Neuronal stem cell (in vitro differentiated cells): ENCODE measurements around the gene KRT75.
"Not testable (repeated sequence)": the region's sequence is repeated elsewhere in the genome, so short reads cannot be mapped to it uniquely, and the experiment has no call there.

Experiments
- DNase-seq: peaks from one replicate; pipeline ENCODE4 v3.0.0-alpha.2; 2013; ENCODE audit warnings: low spot score
- H2AFZ ChIP-seq: one replicate; pipeline ENCODE4 v1.6.1; 2013; ENCODE audit warnings: mild to moderate bottlenecking, low read length, inconsistent platforms
- H2AK5ac ChIP-seq: 2 replicates; pipeline ENCODE4 v1.6.1; 2013; ENCODE audit warnings: low read depth, mild to moderate bottlenecking, inconsistent platforms, low read length, moderate library complexity, mixed read lengths
- H2BK120ac ChIP-seq: 2 replicates; pipeline ENCODE4 v1.6.1; 2013; ENCODE audit warnings: low read depth, mild to moderate bottlenecking, inconsistent platforms, low read length, moderate library complexity, mixed read lengths
- H2BK12ac ChIP-seq: one replicate; pipeline ENCODE4 v1.6.1; 2013; ENCODE audit warnings: low read length, inconsistent platforms
- H2BK15ac ChIP-seq: 2 replicates; pipeline ENCODE4 v1.6.1; 2013; ENCODE audit warnings: mild to moderate bottlenecking, low read length, inconsistent platforms, mixed read lengths
- H2BK5ac ChIP-seq: one replicate; pipeline ENCODE4 v1.6.1; 2013; ENCODE audit warnings: inconsistent platforms, mild to moderate bottlenecking, low read length, moderate library complexity
- H3K14ac ChIP-seq: one replicate; pipeline ENCODE4 v1.6.1; 2013; ENCODE audit warnings: low read length, inconsistent platforms
- H3K18ac ChIP-seq: 2 replicates; pipeline ENCODE4 v1.6.1; 2013; ENCODE audit warnings: low read length, inconsistent platforms
- H3K23ac ChIP-seq: 2 replicates; pipeline ENCODE4 v1.6.1; 2013; ENCODE audit warnings: low read depth, mild to moderate bottlenecking, mixed read lengths, low read length, inconsistent platforms; ENCODE audit not compliant: poor library complexity
- H3K27ac ChIP-seq: replicated peaks from 3 replicates; pipeline ENCODE4 v1.5.1; 2013; ENCODE audit warnings: low read length, inconsistent platforms
- H3K27me3 ChIP-seq, 3 experiments: 2 replicates each; pipeline ENCODE4 v1.6.1; 2013; ENCODE audit warnings: low read length in 3 of 3, mild to moderate bottlenecking in 2 of 3, inconsistent platforms in 1 of 3, low read depth in 1 of 3, mixed read lengths in 1 of 3, moderate library complexity in 1 of 3; ENCODE audit not compliant: control insufficient read depth in 3 of 3, insufficient read depth in 3 of 3
- H3K36me3 ChIP-seq, 2 donors: replicated peaks in 1 of 2; 2 replicates each; pipeline ENCODE4 v1.6.1; 2013; ENCODE audit warnings: low read length in 2 of 2; ENCODE audit not compliant: control insufficient read depth in 2 of 2, insufficient read depth in 2 of 2
- H3K4ac ChIP-seq: 2 replicates; pipeline ENCODE4 v1.6.1; 2013; ENCODE audit warnings: inconsistent platforms, mild to moderate bottlenecking, low read length, moderate library complexity
- H3K4me1 ChIP-seq, 2 donors: 1 replicate in 1 of 2; 2 replicates in 1 of 2; pipeline ENCODE4 v1.6.1; 2013; ENCODE audit warnings: low read length in 2 of 2, low read depth in 1 of 2; ENCODE audit not compliant: control insufficient read depth in 2 of 2, insufficient read depth in 1 of 2
- H3K4me2 ChIP-seq: one replicate; pipeline ENCODE4 v1.6.1; 2013; ENCODE audit warnings: mild to moderate bottlenecking, low read length, inconsistent platforms; ENCODE audit not compliant: insufficient read depth, poor library complexity, severe bottlenecking
- H3K4me3 ChIP-seq, 2 donors: 2 replicates each; pipeline ENCODE4 v1.5.1; 2013; ENCODE audit warnings: low read length in 2 of 2, mild to moderate bottlenecking in 2 of 2, inconsistent platforms in 1 of 2, moderate library complexity in 1 of 2
- H3K79me1 ChIP-seq: one replicate; pipeline ENCODE4 v1.6.1; 2013; ENCODE audit warnings: low read depth, mild to moderate bottlenecking, inconsistent platforms, low read length, moderate library complexity
- H3K9ac ChIP-seq: one replicate; pipeline ENCODE4 v1.6.1; 2013; ENCODE audit warnings: mild to moderate bottlenecking, low read depth, low read length, inconsistent platforms; ENCODE audit not compliant: poor library complexity
- H3K9me3 ChIP-seq, 2 donors: replicated peaks in 1 of 2; 2 replicates each; pipeline versions ENCODE3 to v1.6.1; 2013; ENCODE audit warnings: low read length in 2 of 2, mild to moderate bottlenecking in 2 of 2, inconsistent platforms in 1 of 2, low read depth in 1 of 2, mixed read lengths in 1 of 2, moderate library complexity in 1 of 2; ENCODE audit not compliant: control insufficient read depth in 2 of 2, insufficient read depth in 1 of 2
- H4K8ac ChIP-seq: one replicate; pipeline ENCODE4 v1.6.1; 2013; ENCODE audit warnings: low read depth, mild to moderate bottlenecking, inconsistent platforms, low read length, moderate library complexity
- H4K91ac ChIP-seq: one replicate; pipeline ENCODE4 v1.6.1; 2013; ENCODE audit warnings: low read length, low read depth, mild to moderate bottlenecking, inconsistent platforms; ENCODE audit not compliant: poor library complexity
- WGBS, 2 donors: extraction: QIAGEN DNeasy Blood & Tissue Kit; methylation state at CpG; one replicate each; pipeline ENCODE4 v1.1.7; 2013; ENCODE audit warnings: missing lambda C conversion rate in 2 of 2, mixed read lengths in 1 of 2; ENCODE audit not compliant: insufficient read length in 2 of 2, insufficient replicate concordance in 1 of 2; ENCODE audit errors: extremely low coverage in 2 of 2; 5-methylcytosine and 5-hydroxymethylcytosine counted together

The KRT75 gene

GRCh38 chr12:52448228-52448627, 14.1 kb upstream of the KRT75 start:
- Histone ChIP-seq H3K4ac (no peak overlapping the region), H2BK12ac (no peak overlapping the region), H3K18ac (no peak overlapping the region), H2BK15ac (no peak overlapping the region), H3K14ac (no peak overlapping the region), H3K27ac (no peak overlapping the region), H3K27me3 (peaks cover 0 to 3% (median 0%) of the 10 kb centered on the region in 3 experiments), H3K4me3 (no peak overlapping the region), H4K8ac (no peak overlapping the region), H3K9me3 (no peaks in the 10 kb centered on the region), H3K79me1 (no peaks in the 10 kb centered on the region), H2BK120ac (no peak overlapping the region), H3K9ac (no peak overlapping the region), H2AK5ac (no peak overlapping the region), H3K23ac (no peak overlapping the region), H3K4me1 (no peaks in the 10 kb centered on the region), H2AFZ (no peak overlapping the region), H2BK5ac (no peak overlapping the region), H3K36me3 (no peaks in the 10 kb centered on the region), H4K91ac (no peak overlapping the region), H3K4me2 (no peak overlapping the region)
- no peak for DNase-seq
- no CpG with 5 or more reads among the region's 3 CpGs for WGBS, 2 donors

GRCh38 chr12:52447196-52447595, 13.0 kb upstream of the KRT75 start:
- DNase-seq, H3K4me3 ChIP-seq, H2AFZ ChIP-seq, H2AK5ac ChIP-seq, H3K9me3 ChIP-seq, H3K36me3 ChIP-seq, H3K4me1 ChIP-seq, H3K27me3 ChIP-seq, H3K4ac ChIP-seq, H4K8ac ChIP-seq, H3K4me2 ChIP-seq, H3K9ac ChIP-seq, H3K23ac ChIP-seq, H2BK5ac ChIP-seq, H2BK12ac ChIP-seq, H3K14ac ChIP-seq, H3K79me1 ChIP-seq, H2BK120ac ChIP-seq, H3K27ac ChIP-seq, H4K91ac ChIP-seq: not testable (repeated sequence)
- peak overlapping the region; percentile 28 for H3K18ac ChIP-seq
- WGBS, 2 donors, result no CpG with 5 or more reads among the region's 11 CpGs
- peak overlapping the region; percentile 58 for H2BK15ac ChIP-seq

GRCh38 chr12:52446367-52447045, 12.3 kb upstream of the KRT75 start:
- DNase-seq, result no peak
- Histone ChIP-seq H2AK5ac (no peak overlapping the region), H2BK12ac (no peak overlapping the region), H3K4ac (no peak overlapping the region), H3K27ac (no peak overlapping the region), H3K9ac (no peak overlapping the region), H3K18ac (no peak overlapping the region), H2AFZ (no peak overlapping the region), H2BK5ac (no peak overlapping the region), H3K4me3 (no peak overlapping the region), H3K27me3 (no peaks in the 10 kb centered on the region), H3K9me3 (no peaks in the 10 kb centered on the region), H4K8ac (no peak overlapping the region), H2BK120ac (no peak overlapping the region), H4K91ac (no peak overlapping the region), H3K79me1 (no peaks in the 10 kb centered on the region), H3K14ac (no peak overlapping the region), H3K36me3 (no peaks in the 10 kb centered on the region), H3K4me2 (no peak overlapping the region), H3K4me1 (peaks cover 0 to 12% of the 10 kb centered on the region in 2 donors), H2BK15ac (no peak overlapping the region), H3K23ac (no peak overlapping the region)
- WGBS, 2 donors, result no CpG with 5 or more reads among the region's 6 CpGs

- H3K4ac ChIP-seq, result no peak overlapping the region
- H3K4me3 ChIP-seq, result no peak overlapping the region
- no peak overlapping the region for H2AK5ac ChIP-seq
- peaks cover 0 to 17% of the 10 kb centered on the region in 2 donors for H3K4me1 ChIP-seq
- H2BK15ac ChIP-seq, result no peak overlapping the region
- no peak overlapping the region for H2BK12ac ChIP-seq
- no peaks in the 10 kb centered on the region for H3K79me1 ChIP-seq
- H3K27me3 ChIP-seq, result no peaks in the 10 kb centered on the region
- no peak overlapping the region for H3K23ac ChIP-seq
- H3K4me2 ChIP-seq, result no peak overlapping the region
- no peak overlapping the region for H3K18ac ChIP-seq
- no peaks in the 10 kb centered on the region for H3K36me3 ChIP-seq
- no peak overlapping the region for H2BK120ac ChIP-seq
- H3K14ac ChIP-seq, result no peak overlapping the region
- no peak overlapping the region for H2BK5ac ChIP-seq
- no peak overlapping the region for H3K9ac ChIP-seq
- no peaks in the 10 kb centered on the region for H3K9me3 ChIP-seq
- no peak overlapping the region for H4K91ac ChIP-seq
- H2AFZ ChIP-seq, result no peak overlapping the region
- no peak overlapping the region for H3K27ac ChIP-seq
- no peak for DNase-seq
- H4K8ac ChIP-seq, result no peak overlapping the region
- no CpG with 5 or more reads among the region's 3 CpGs for WGBS, 2 donors
These were observed 11.7 kb upstream of the KRT75 start for GRCh38 chr12:52445876-52446275.
